GM12801 (cell line): ENCODE data around the gene SLC25A39.

Source experiments
- TF ChIP-seq, protein P1 (sequence below): IDR thresholded peaks from one replicate; pipeline ENCODE4 v1.5.1; 2011; ENCODE audit warnings: control low read depth; ENCODE audit not compliant: insufficient read length; ENCODE audit errors: extremely low read depth

The SLC25A39 gene, protein sequence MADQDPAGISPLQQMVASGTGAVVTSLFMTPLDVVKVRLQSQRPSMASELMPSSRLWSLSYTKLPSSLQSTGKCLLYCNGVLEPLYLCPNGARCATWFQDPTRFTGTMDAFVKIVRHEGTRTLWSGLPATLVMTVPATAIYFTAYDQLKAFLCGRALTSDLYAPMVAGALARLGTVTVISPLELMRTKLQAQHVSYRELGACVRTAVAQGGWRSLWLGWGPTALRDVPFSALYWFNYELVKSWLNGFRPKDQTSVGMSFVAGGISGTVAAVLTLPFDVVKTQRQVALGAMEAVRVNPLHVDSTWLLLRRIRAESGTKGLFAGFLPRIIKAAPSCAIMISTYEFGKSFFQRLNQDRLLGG

DNA sequence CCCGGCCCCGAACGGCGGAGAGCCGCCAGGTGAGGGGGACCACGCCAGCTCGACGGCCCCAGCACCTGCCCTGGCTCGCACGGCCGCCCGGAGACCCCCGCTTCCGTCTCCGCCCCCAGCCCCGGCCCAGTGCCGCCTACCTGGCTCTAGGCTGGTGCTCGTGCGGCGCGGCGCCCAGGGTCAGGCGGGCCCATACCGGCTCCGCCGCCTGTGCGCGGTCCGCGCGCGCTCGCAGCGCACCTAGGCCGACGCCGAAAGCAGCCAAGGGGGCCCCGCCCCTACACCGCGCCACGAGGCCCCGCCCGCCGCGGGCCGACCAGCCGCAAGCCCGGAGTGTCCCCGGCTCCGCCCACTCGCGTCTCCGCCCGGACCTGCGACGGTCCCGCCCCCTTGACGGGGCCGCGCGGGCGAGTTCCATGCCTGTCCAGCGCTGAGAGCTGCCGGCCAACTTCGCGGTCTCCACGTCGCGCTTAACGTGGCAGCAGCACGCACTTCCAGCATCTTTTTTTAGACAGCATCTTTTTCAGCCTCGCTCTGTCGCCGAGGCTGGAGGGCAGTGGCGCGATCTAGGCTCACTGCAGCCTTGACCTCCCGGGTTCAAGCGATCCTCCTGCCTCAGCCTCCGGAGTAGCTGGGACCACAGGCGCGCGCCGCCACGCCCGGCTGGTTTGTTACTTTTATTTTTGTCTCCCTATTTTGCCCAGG lies at the start of gene SLC25A39:
SLC25A39 (minus strand) TSS at position 253 of the 705 bp plus-strand sequence. CDS start 1,261 bp downstream, outside the sequence.
- TF ChIP-seq, protein P1, sequence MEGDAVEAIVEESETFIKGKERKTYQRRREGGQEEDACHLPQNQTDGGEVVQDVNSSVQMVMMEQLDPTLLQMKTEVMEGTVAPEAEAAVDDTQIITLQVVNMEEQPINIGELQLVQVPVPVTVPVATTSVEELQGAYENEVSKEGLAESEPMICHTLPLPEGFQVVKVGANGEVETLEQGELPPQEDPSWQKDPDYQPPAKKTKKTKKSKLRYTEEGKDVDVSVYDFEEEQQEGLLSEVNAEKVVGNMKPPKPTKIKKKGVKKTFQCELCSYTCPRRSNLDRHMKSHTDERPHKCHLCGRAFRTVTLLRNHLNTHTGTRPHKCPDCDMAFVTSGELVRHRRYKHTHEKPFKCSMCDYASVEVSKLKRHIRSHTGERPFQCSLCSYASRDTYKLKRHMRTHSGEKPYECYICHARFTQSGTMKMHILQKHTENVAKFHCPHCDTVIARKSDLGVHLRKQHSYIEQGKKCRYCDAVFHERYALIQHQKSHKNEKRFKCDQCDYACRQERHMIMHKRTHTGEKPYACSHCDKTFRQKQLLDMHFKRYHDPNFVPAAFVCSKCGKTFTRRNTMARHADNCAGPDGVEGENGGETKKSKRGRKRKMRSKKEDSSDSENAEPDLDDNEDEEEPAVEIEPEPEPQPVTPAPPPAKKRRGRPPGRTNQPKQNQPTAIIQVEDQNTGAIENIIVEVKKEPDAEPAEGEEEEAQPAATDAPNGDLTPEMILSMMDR: no peak

DNA sequence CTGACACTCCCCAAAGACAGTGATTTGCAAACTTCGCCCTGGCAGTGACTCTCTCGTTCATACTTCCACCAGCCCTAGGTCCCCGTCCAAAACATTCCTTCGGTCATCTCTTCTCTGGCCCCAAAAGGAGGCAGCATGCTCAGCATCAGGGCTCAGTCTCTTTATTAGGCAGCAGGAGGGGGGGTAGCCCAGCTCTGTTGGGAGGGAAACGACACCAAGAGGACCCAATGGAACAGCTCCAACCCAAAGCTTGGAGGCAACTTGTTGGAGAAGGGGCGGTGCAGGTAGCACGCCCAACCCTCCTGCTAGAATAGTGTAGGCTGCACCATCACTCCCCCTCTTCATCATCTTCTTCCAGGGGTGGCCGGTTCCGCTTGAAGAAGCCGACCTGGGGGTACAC lies 47.4 kb upstream of the SLC25A39 start:
- TF ChIP-seq, protein P1: no peak

DNA sequence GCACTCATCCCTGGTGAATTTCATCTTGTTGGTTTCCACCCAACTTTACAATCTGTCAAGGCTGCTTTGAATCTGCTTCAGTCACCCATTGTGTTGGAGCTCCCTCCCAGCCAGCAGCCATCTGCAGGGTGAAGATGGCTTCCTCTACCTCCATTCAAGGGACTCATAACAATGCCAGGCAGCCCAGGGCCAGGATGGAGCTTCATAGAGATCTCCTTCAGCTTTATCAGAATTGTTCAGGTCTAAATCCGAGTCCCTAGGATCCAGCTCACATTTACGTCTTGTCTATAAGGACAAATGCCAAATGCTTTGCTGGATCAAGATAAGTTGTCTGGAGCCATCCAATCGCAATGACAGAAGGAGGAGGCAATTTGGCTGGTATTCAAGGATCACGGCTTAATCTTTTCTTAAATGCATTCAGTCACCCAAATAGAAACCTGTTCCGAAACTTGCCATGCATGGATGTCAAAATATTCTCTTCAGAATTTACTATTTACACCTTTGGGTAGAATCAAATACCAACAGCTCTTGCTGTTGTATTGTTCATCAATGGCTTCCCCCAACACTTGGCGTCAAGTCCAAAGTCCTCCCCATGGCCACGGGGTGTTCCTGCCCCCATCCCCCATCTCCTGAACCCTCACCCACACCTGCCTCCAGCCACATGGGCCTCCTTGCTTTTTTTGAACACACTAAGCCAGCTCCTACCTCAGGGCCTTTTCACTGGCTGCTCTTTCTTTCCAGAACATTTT lies 42.8 kb upstream of the SLC25A39 start:
- TF ChIP-seq, protein P1: no peak

DNA sequence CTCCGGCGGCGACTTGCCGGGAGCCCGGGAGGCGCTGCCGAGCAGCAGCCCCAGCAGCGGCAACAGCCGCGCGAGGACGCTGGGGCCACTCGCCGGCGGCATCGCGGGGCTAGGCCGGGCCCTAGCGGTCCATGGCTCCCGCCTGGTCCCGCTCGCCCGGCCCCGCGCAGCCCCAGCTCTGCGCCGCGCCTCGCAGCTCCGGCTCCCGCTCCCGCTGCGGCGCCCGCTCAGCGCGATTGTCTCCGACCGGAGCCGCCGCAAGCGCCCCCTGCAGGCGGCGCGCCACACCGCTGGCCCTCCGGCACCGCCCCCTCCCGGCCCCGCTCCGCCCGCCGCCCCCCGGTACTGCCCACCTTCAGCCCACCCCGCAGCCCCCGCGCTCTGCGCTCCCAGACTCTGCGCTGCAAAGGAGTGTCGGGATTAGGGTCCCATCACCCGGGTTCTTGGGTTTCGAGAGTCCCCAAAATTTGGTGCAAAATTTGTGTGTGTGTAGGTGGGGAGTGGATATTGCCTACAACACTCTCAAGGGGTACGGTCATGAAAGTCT lies 39.1 kb upstream of the SLC25A39 start, which contains the start of gene FAM171A2:
FAM171A2 (minus strand) TSS at position 241 of the 547 bp plus-strand sequence; CDS start at position 102, 139 bp downstream.
- TF ChIP-seq, protein P1: no peak

DNA sequence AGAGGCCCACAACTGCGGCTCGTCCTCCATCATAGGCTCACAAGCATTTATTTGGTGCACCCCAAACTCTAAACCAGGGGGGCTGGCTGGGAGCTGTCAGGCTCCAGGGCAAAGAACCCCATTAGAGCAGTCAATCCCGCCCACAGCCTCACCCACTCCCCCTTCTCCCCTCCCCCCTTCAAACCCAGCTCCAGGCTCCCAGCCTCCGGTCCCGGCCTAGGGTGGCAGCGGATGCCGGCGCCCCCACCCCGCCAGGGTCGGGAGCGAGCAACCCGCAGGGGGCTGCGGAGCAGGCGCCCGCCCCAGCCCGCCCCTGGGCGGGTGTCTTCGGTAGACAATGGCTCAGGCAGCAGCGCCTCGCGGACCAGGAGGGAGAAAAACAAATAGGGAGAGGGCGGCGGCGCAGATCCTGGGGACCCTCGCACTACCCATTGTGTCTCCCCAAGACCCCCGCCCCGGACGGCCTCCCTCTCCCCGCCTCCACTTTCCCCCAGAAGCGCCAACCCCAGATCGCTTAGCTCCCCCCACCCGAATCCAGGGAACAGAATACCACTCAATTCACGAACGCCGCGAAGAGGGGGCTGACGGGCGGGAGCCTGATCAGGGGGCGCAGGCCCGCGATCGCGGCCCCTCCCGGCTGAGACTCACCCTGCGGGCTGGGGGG lies 38.5 kb upstream of the SLC25A39 start:
- TF ChIP-seq, protein P1: no peak

DNA sequence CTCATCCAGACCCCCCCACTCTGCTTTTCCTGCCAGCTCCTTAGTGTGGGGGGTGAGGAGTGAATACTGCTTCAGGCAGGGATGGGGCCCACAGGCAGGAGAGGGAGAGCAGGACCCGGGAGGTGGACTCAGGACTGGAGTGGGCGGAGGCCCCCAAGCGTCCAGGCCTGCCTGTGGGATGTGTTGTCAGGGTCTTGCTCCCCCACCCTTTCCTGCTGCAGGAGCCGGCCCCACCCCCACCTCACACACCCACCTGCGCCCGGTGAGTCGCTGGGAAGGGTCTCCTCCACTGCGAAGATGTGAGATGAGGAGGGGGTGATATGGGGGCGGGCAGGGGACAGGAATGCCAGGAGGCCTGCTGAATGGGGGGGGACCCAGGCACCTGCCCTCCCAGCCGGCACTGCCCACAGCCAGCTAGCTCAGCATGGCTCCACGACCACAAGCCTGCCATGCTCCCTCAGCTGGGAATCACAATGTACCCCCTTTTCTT lies 37.9 kb upstream of the SLC25A39 start:
- TF ChIP-seq, protein P1: no peak
